Kidney (tissue), 14 donors: Measurements from ENCODE around the gene FSD2. TPM values are rescaled to one million over a fixed set of nuclear protein-coding genes. Genes with fewer than 3 reads are reported as not detected.
"Not testable (repeated sequence)": the region's sequence is repeated elsewhere in the genome, so short reads cannot be mapped to it uniquely, and the experiment has no call there.

Source experiments
- DNase-seq, 5 donors: peaks; one replicate each; pipeline ENCODE4 v3.0.0-alpha.2; 2013 to 2020
- FAIRE-seq: peaks from 2 replicates; lab custom pipeline; 2012; peaks lifted over from hg19 to GRCh38; lab: Jason Lieb, UNC
- H3K27ac ChIP-seq, 2 donors: one replicate each; pipeline ENCODE4 v1.7.0; 2013; ENCODE audit warnings: low read depth in 2 of 2, low read length in 2 of 2, inconsistent platforms in 1 of 2
- H3K27me3 ChIP-seq: one replicate; pipeline ENCODE4 v1.7.1; 2013; ENCODE audit warnings: low read length, inconsistent platforms; ENCODE audit not compliant: control insufficient read depth, insufficient read depth
- H3K36me3 ChIP-seq, 3 donors: one replicate each; pipeline versions ENCODE4 v1.7.0 to v1.7.1; 2013; ENCODE audit warnings: low read length in 3 of 3, control low read depth in 1 of 3, inconsistent platforms in 1 of 3; ENCODE audit not compliant: insufficient read depth in 3 of 3, control insufficient read depth in 2 of 3
- H3K4me1 ChIP-seq, 3 donors: one replicate each; pipeline versions ENCODE4 v1.7.0 to v1.7.1; 2013; ENCODE audit warnings: low read length in 3 of 3, inconsistent platforms in 1 of 3, low read depth in 1 of 3; ENCODE audit not compliant: control insufficient read depth in 2 of 3, insufficient read depth in 2 of 3
- H3K4me3 ChIP-seq, 3 donors: one replicate each; pipeline versions ENCODE4 v1.7.0 to v1.8.1; 2013; ENCODE audit warnings: low read length in 3 of 3, control low read depth in 1 of 3, inconsistent platforms in 1 of 3
- H3K9ac ChIP-seq, 3 donors: one replicate each; pipeline versions ENCODE4 v1.7.0 to v1.7.1; 2013; ENCODE audit warnings: low read length in 3 of 3, control low read depth in 1 of 3, inconsistent platforms in 1 of 3
- H3K9me3 ChIP-seq, 3 donors: one replicate each; pipeline versions ENCODE4 v1.7.0 to v1.7.1; 2013; ENCODE audit warnings: low read length in 3 of 3, control low read depth in 1 of 3, inconsistent platforms in 1 of 3; ENCODE audit not compliant: control insufficient read depth in 2 of 3, insufficient read depth in 1 of 3
- intact Hi-C: fragments of 100-400 bp; cut with DNase I; formaldehyde crosslinking; loops from one replicate; pipeline ENCODE4 v1.11.1; 2022
- polyA plus RNA-seq: library from polyadenylated mRNA; stranded (reverse); fragments of 350-450 nt; fragmentation: Illumina TruSeq; extraction: RNeasy Lipid Tissue Mini Kit (QIAGEN cat#74804); gene quantifications from one replicate; pipeline ENCODE4 v1.2.3, GENCODE V29; 2014; ENCODE audit warnings: low read depth, low replicate concordance; ENCODE audit not compliant: insufficient read depth
- total RNA-seq: library from RNA; stranded (reverse); fragmentation: NEBNext Ultra II Directional; extraction: Animal tissue kit (Norgen Biotek cat#: 25700); gene quantifications from one replicate; pipeline ENCODE4 v1.2.1, GENCODE V29; 2021
- TF ChIP-seq, protein P1 (sequence below): IDR thresholded peaks from 3 replicates; pipeline ENCODE4 v1.5.1; 2012; ENCODE audit warnings: mild to moderate bottlenecking, moderate library complexity, borderline replicate concordance; ENCODE audit not compliant: insufficient read depth; ENCODE audit errors: extremely low read depth
- donor health status: control.
- donor health status: control.
- donor health status: control.
- donor health status: control.
- donor health status: control.
- donor health status: DM: yes; HTN: yes; CAD: no.
- donor health status: Normal renal cell carcinoma (clear cell type).

The FSD2 gene
- total and polyA plus RNA-seq, 2 donors from 2014 or later, result not detected

DNA sequence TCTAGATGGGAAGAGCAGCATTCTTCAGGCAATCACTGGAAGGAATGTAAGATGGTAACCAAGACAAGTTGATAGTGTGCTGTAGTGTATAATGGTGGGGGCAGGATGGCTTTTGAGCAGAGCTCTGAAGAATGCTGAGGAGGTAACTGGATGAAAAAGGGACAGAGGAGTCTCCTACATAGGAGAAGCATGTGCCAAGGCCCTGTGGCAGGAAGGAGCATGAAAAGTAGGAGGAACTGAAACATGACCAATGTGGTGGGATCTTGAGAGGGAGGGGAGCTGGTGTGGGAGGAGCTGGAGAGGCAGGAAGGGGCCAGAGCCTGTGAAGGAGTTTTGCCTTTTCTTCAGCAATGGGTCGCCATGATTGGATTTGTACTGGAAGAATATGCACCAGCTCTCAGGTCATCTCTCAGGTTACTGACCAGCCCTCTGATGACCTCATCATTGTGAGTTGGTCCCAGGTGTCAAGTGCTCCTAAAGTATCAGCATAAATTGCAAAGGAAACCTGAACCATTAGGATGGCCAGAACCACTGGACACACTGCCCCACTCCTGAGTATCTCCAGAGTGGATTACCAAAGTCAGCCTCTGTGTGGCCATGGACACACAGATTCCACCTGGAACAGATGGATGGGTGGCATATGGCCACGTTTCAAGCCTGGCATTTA is 38.6 kb downstream of the FSD2 start:
- Histone ChIP-seq H3K9me3 (no peaks in the 10 kb centered on the region), H3K9ac (no peak overlapping the region), H3K27ac (no peak overlapping the region), H3K4me1 (no peaks in the 10 kb centered on the region), H3K4me3 (no peak overlapping the region), H3K27me3 (no peaks in the 10 kb centered on the region), H3K36me3 (peaks cover 0 to 2% (median 0%) of the 10 kb centered on the region in 3 donors)
- no peak for FAIRE-seq
- TF ChIP-seq, protein P1, sequence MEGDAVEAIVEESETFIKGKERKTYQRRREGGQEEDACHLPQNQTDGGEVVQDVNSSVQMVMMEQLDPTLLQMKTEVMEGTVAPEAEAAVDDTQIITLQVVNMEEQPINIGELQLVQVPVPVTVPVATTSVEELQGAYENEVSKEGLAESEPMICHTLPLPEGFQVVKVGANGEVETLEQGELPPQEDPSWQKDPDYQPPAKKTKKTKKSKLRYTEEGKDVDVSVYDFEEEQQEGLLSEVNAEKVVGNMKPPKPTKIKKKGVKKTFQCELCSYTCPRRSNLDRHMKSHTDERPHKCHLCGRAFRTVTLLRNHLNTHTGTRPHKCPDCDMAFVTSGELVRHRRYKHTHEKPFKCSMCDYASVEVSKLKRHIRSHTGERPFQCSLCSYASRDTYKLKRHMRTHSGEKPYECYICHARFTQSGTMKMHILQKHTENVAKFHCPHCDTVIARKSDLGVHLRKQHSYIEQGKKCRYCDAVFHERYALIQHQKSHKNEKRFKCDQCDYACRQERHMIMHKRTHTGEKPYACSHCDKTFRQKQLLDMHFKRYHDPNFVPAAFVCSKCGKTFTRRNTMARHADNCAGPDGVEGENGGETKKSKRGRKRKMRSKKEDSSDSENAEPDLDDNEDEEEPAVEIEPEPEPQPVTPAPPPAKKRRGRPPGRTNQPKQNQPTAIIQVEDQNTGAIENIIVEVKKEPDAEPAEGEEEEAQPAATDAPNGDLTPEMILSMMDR, result no peak
- intact Hi-C loops, result no loop called here
- DNase-seq, result no peak

DNA sequence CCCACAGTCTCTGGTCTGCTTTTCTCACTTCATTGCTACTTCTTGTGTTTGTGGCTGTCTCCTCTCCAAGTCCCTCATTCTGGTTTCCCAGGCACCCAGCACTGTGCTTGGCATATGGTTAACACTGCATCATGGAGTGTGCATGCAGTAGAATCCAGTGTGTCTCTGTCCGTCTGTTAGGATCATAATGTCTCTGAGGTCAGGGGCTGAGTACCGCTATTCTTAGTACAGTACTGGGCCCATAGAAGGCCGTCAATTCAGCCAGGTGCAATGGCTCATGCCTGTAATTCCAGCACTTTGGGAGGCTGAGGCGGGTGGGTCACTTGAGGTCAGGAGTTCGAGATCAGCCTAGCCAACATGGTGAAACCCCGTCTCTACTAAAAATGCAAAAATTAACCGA is 39.7 kb downstream of the FSD2 start:
- H3K9me3 ChIP-seq, FAIRE-seq, H3K9ac ChIP-seq, H3K4me3 ChIP-seq, H3K4me1 ChIP-seq, H3K36me3 ChIP-seq, H3K27me3 ChIP-seq, H3K27ac ChIP-seq, intact Hi-C loops, DNase-seq: not testable (repeated sequence)

DNA sequence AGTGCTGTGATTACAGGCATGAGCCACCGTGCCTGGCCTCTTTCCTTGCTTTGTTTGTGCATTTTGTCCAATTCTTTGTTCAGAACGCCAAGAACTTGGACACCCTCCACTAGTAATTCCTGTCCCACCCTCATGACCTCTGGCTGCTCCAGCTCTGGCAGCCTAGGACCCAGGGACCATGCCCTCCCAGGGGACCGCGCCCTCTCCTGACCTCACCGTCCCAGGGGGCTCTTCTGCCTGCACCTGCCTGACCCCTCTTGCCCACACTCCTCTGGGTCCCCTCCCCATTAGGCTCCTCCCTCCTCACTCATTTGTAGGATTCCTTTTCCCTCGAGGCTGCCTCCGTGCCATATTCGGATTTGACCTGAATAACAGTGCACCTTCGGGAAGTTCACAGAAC is 41.1 kb downstream of the FSD2 start:
- DNase-seq (no peak), FAIRE-seq (no peak)
- Histone ChIP-seq H3K36me3 (peaks cover 0 to 2% (median 0%) of the 10 kb centered on the region in 3 donors), H3K4me3 (no peak overlapping the region), H3K9me3 (no peaks in the 10 kb centered on the region), H3K27me3 (no peaks in the 10 kb centered on the region), H3K9ac (no peak overlapping the region), H3K27ac (no peak overlapping the region), H3K4me1 (no peaks in the 10 kb centered on the region)
- intact Hi-C loops, result no loop called here
- TF ChIP-seq, protein P1, result no peak

DNA sequence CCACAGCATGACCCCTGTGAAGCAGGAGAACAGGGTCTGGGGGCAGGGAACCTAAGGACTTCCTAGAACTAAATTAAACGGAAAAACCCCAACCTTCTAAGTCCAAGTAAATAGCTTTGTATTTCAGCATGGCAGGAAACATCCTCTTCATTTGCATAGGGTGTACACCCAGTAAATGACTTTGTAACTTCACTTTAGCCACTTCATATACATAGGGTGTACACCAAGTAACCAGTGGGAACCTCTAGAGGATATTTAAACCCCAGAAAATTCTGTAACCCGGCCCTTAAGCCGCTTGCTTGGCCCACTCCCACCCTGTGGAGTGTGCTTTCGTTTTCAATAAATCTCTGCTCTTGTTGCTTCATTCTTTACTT is 41.8 kb downstream of the FSD2 start:
- FAIRE-seq (no peak), DNase-seq (no peak)
- Histone ChIP-seq H3K36me3 (peaks cover 0 to 2% (median 2%) of the 10 kb centered on the region in 3 donors), H3K27ac (no peak overlapping the region), H3K4me1 (no peaks in the 10 kb centered on the region), H3K9ac (no peak overlapping the region), H3K4me3 (no peak overlapping the region), H3K27me3 (no peaks in the 10 kb centered on the region), H3K9me3 (no peaks in the 10 kb centered on the region)
- intact Hi-C loops, result no loop called here
- TF ChIP-seq, protein P1, result no peak
